Renal cortical epithelial cell (primary cell): ENCODE data around the gene FBXL12. TPM values are rescaled to one million over a fixed set of nuclear protein-coding genes. Genes with fewer than 3 reads are reported as not detected.
A peak's percentile ranks its signal among the peaks of the same experiment; 100 is the strongest.
"Not testable (repeated sequence)": the region's sequence is repeated elsewhere in the genome, so short reads cannot be mapped to it uniquely, and the experiment has no call there.

Experiments used
- DNase-seq: peaks from one replicate; pipeline ENCODE4 v3.0.0-alpha.2; 2011; ENCODE audit warnings: low read depth
- total RNA-seq: library from RNA; depleted of rRNA; stranded (reverse); fragments of >200 nt; gene quantifications from 2 replicates; pipeline ENCODE4 v1.2.3, GENCODE V29; 2014

Gene FBXL12
- total RNA-seq, 1 donor from 2014 or later: 16.7 TPM

- DNase-seq: peak; percentile 81
These were observed 26.4 kb downstream of the FBXL12 start for GRCh38 chr19:9792206-9793070.

GRCh38 chr19:9791552-9792205, 27.2 kb downstream of the FBXL12 start:
- peak; percentile 88 for DNase-seq

GRCh38 chr19:9791073-9791367, 27.9 kb downstream of the FBXL12 start:
- peak; percentile 81 for DNase-seq

GRCh38 chr19:9789579-9789978, 29.3 kb downstream of the FBXL12 start:
- not testable (repeated sequence) for DNase-seq

GRCh38 chr19:9789066-9789465, 29.8 kb downstream of the FBXL12 start:
- no peak for DNase-seq

DNA sequence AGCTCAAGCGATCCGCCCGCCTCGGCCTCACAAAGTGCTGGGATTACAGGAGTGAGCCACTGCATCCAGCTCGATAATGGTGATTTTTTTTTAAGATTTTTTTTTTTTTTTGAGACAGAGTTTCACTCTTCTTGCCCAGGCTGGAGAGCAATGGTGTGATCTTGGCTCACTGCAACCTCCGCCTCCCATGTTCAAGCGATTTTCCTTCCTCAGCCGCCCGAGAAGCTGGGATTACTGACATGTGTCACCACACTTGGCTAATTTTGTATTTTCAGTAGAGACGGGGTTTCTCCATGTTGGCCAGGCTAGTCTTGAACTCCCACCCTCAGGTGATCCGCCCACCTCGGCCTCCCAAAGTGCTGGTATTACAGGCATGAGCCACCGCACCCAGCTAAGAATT, 30.3 kb downstream of the FBXL12 start:
- not testable (repeated sequence) for DNase-seq

GRCh38 chr19:9786819-9787218, 32.1 kb downstream of the FBXL12 start:
- no peak for DNase-seq

GRCh38 chr19:9786342-9786741, 32.5 kb downstream of the FBXL12 start:
- no peak for DNase-seq

DNA sequence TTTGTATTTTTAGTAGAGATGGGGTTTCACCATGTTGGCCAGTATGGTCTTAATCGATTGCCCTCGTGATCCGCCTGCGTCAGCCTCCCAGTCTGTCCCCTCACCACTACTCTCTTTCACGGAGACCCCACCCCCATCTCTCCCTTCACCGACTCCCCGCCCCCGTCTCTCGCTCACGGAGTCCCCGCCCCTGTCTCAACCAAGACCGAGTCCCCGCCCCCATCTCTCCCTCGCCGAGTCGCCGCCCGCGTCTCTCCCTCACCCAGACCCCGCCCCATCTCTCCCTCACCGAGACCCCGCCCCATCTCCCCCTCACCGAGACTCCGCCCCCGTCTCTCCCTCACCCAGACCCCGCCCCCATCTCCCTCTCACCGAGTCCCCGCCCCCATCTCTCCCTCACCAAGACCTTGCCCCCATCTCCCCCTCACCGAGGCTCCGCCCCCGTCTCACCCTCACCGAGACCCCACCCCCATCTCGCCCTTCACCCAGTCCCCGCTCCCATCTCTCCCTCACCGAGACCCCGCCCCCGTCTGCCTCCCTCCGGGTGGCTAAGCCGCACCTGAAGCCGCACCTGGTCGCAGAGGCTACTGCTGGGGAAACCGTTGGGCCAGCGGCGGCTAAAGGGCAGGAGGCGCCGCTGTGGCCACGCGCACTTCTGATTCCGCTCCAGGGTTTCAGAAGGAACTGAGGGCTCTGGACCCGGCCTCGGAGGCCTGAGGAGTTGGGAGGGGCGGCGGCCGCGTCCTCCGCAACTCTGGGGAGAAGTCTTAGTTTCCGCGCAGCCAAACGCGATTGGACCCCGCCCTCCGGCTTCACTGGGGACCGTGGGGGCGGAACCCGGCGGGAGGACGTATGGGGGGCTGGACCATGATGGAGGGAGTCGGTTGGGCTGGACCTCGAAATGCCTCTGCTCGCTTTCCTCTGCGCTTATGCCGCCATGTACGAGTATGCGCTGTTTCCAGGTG, 33.2 kb downstream of the FBXL12 start:
- peak; percentile 86 for DNase-seq

DNA sequence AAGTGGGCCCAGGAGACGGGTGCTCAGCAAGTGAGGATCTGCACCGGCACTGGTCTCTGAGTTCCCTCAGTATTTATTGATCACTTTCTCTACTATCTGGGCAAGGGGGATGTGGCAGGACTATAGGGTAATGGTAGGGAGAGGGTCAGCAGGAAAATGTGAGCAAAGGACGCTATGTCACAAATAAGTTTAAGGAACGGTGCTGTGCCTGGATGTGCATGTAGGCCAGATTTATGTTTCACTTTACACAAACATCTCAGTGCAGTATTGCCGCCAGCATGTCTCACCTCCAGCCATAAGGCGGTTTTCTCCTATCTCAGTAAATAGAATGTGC, 34.7 kb downstream of the FBXL12 start:
- not testable (repeated sequence) for DNase-seq

- DNase-seq: no peak
These were observed 36.5 kb downstream of the FBXL12 start for GRCh38 chr19:9782338-9782737.

GRCh38 chr19:9768175-9769112, 50.4 kb downstream of the FBXL12 start, which contains the start of gene ZNF846:
TSS of gene ZNF846 (minus strand) at chr19:9768738. CDS start at chr19:9764950, 3,788 bp downstream.
- peak; percentile 89 for DNase-seq

Other genes with a start within 250 kb of the FBXL12 start
- gene ZNF121, start 234.6 kb downstream of the FBXL12 start, total RNA-seq: 63.4 and 69.6 TPM in 2 replicates
- gene ZNF561, start 197.8 kb downstream of the FBXL12 start, total RNA-seq: 34.6 and 70.2 TPM in 2 replicates
- gene ZNF562, start 144.0 kb downstream of the FBXL12 start, total RNA-seq: 57.3 and 59.4 TPM in 2 replicates
- gene ZNF846, start 50.3 kb downstream of the FBXL12 start, total RNA-seq: 2.1 and 25.8 TPM in 2 replicates
- gene UBL5, start 8.8 kb upstream of the FBXL12 start, total RNA-seq: 229 and 449 TPM in 2 replicates
- 92.3 and 112 TPM in 2 replicates for gene PIN1, start 16.2 kb upstream of the FBXL12 start, total RNA-seq
- gene OLFM2, start 117.4 kb upstream of the FBXL12 start, total RNA-seq: 0.87 and 4.9 TPM in 2 replicates
- gene COL5A3, start 191.4 kb upstream of the FBXL12 start, total RNA-seq: not detected in 2 replicates
- gene RDH8, start 194.4 kb upstream of the FBXL12 start, total RNA-seq: not detected in 2 replicates